Activated CD4-positive, alpha-beta T cell treated with anti-CD3 and anti-CD28 coated beads, Interleukin-2, amount 50 U/mL, for 24 hours (primary cell): ENCODE data around the gene GSTA1.
"Not testable (repeated sequence)": the region's sequence is repeated elsewhere in the genome, so short reads cannot be mapped to it uniquely, and the experiment has no call there.

Experiments used
- DNase-seq, 2 donors: peaks; one replicate each; pipeline ENCODE4 v3.0.0-alpha.2; 2020; ENCODE audit warnings: low read depth in 1 of 2, low spot score in 1 of 2

The GSTA1 gene

GRCh38 chr6:52803668-52804255 lies at the start of gene GSTA1:
Gene GSTA1, minus strand, starts transcription at chr6:52803816. Its CDS starts 4,549 bp downstream, at chr6:52799267.
- DNase-seq, result not testable (repeated sequence)

GRCh38 chr6:52849137-52849536 lies 45.5 kb upstream of the GSTA1 start:
- no peak for DNase-seq

GRCh38 chr6:52846002-52846401 lies 42.4 kb upstream of the GSTA1 start:
- no peak for DNase-seq

GRCh38 chr6:52843605-52844004 lies 40.0 kb upstream of the GSTA1 start:
- no peak for DNase-seq

GRCh38 chr6:52840763-52841585 lies 37.4 kb upstream of the GSTA1 start, which contains the start of gene GSTA5:
Gene GSTA5, minus strand, starts transcription at chr6:52840813.
- no peak for DNase-seq

GRCh38 chr6:52839124-52840055 lies 35.8 kb upstream of the GSTA1 start:
- peak in 1 of 2 donors; percentile 24 for DNase-seq

GRCh38 chr6:52834481-52834880 lies 30.9 kb upstream of the GSTA1 start:
- DNase-seq, result no peak

GRCh38 chr6:52830869-52831268 lies 27.3 kb upstream of the GSTA1 start:
- DNase-seq, result not testable (repeated sequence)

- no peak for DNase-seq
Measured at GRCh38 chr6:52829046-52829817, 25.6 kb upstream of the GSTA1 start.

- DNase-seq, result not testable (repeated sequence)
Measured at GRCh38 chr6:52828621-52829020, 25.0 kb upstream of the GSTA1 start.

GRCh38 chr6:52827073-52827783 lies 23.6 kb upstream of the GSTA1 start:
- not testable (repeated sequence) for DNase-seq

- no peak for DNase-seq
Measured at GRCh38 chr6:52826513-52826912, 22.9 kb upstream of the GSTA1 start.

GRCh38 chr6:52825900-52826459 lies 22.4 kb upstream of the GSTA1 start:
- not testable (repeated sequence) for DNase-seq

GRCh38 chr6:52825270-52825793 lies 21.7 kb upstream of the GSTA1 start:
- not testable (repeated sequence) for DNase-seq

- DNase-seq, result no peak
Measured at GRCh38 chr6:52821842-52822241, 18.2 kb upstream of the GSTA1 start.

- no peak for DNase-seq
Measured at GRCh38 chr6:52820198-52820597, 16.6 kb upstream of the GSTA1 start.

- DNase-seq, result peak; percentile 10 to 35
Measured at GRCh38 chr6:52815167-52816092, 11.8 kb upstream of the GSTA1 start.

- DNase-seq, result not testable (repeated sequence)
Measured at GRCh38 chr6:52814545-52814944, 10.9 kb upstream of the GSTA1 start.
